PC-3 (cell line): ENCODE measurements around the gene CORO6.

Source experiments
- CTCF ChIP-seq: fragments of 300-600 bp; sonication (generic); conservative IDR thresholded peaks from 2 replicates; pipeline ENCODE4 v1.5.1; 2017; ENCODE audit warnings: antibody characterized with exemption, low read depth, mild to moderate bottlenecking, low read length
- EZH2 ChIP-seq: fragments of 300-600 bp; sonication (generic); IDR thresholded peaks from one replicate; pipeline ENCODE4 v1.6.1; 2017; ENCODE audit warnings: antibody characterized with exemption, mild to moderate bottlenecking, low read length; ENCODE audit not compliant: unreplicated experiment

GRCh38 chr17:29591146-29591736 is 31.5 kb downstream of the CORO6 start:
- TF ChIP-seq CTCF: no peak
- no peak for TF ChIP-seq EZH2
